ENCODE results near the gene HSF5. TPM values are rescaled to one million over a fixed set of nuclear protein-coding genes. Genes with fewer than 3 reads are reported as not detected.
A peak's percentile ranks its signal among the peaks of the same experiment; 100 is the strongest.

The HSF5 gene
- total and polyA plus RNA-seq, 4 donors, result 0.09 to 0.17 TPM; not detected in 2

- Histone ChIP-seq H3K9me3 (ENCODE audit: control insufficient read depth in 4 of 4, low read length in 3 of 4) (no peaks in the 10 kb centered on the region), H3K4me1 (ENCODE audit: control insufficient read depth in 4 of 4, insufficient read depth in 4 of 4, low read length in 3 of 4) (peaks cover 0 to 35% (median 24%) of the 10 kb centered on the region in 4 donors), H3K27me3 (ENCODE audit: control insufficient read depth in 4 of 4, insufficient read depth in 4 of 4, low read length in 3 of 4) (no peaks in the 10 kb centered on the region), H3K9ac (ENCODE audit: low read depth in 1 of 2, low read length in 2 of 2) (peak overlapping the region; percentile 65 to 88), H3K27ac (ENCODE audit: low read depth in 1 of 2, low read length in 2 of 2) (peak overlapping the region; percentile 63 to 75), H3K36me3 (ENCODE audit: control insufficient read depth in 4 of 4, insufficient read depth in 3 of 4, low read depth in 1 of 4, low read length in 3 of 4) (no peaks in the 10 kb centered on the region), H3K4me3 (ENCODE audit: low read depth in 1 of 3, low read length in 3 of 3) (peak overlapping the region; percentile 41 to 56 (median 55))
- 18% methylated on average over 6 of the region's 6 CpGs for WGBS
- DNase-seq (ENCODE audit: low spot score), result no peak
- no peak for TF ChIP-seq HNF4G (IDR thresholded peaks at IDR 0.05)
- no peak for TF ChIP-seq NR2F2 (IDR thresholded peaks at IDR 0.05)
- TF ChIP-seq FOXA2 (IDR thresholded peaks at IDR 0.05), result no peak
- no peak for TF ChIP-seq RAD21 (IDR thresholded peaks at IDR 0.05)
Observed at GRCh38 chr17:58416937-58417299, 71.3 kb downstream of the HSF5 start.

GRCh38 chr17:58416396-58416795 is 71.8 kb downstream of the HSF5 start:
- H3K9ac ChIP-seq (ENCODE audit: low read depth in 1 of 2, low read length in 2 of 2), result peak overlapping the region; percentile 65 to 88
- no peaks in the 10 kb centered on the region for H3K9me3 ChIP-seq (ENCODE audit: control insufficient read depth in 4 of 4, low read length in 3 of 4)
- peak overlapping the region in 1 of 2 donors; percentile 63 for H3K27ac ChIP-seq (ENCODE audit: low read depth in 1 of 2, low read length in 2 of 2)
- 36% methylated on average over 4 of the region's 4 CpGs for WGBS
- DNase-seq (ENCODE audit: low spot score), result no peak
- H3K4me3 ChIP-seq (ENCODE audit: low read depth in 1 of 3, low read length in 3 of 3), result peak overlapping the region; percentile 18 to 56 (median 41)
- peaks cover 0 to 36% (median 26%) of the 10 kb centered on the region in 4 donors for H3K4me1 ChIP-seq (ENCODE audit: control insufficient read depth in 4 of 4, insufficient read depth in 4 of 4, low read length in 3 of 4)
- TF ChIP-seq CTCF (IDR thresholded peaks at IDR 0.05; ENCODE audit: low read depth, low read length, missing input control) (no peak), NR2F2 (IDR thresholded peaks at IDR 0.05) (no peak), JUND (IDR thresholded peaks at IDR 0.05) (no peak), HNF4G (IDR thresholded peaks at IDR 0.05) (no peak), ZBTB33 (IDR thresholded peaks at IDR 0.05) (no peak), HNF4A (conservative IDR thresholded peaks at IDR 0.05) (no peak), SP1 (IDR thresholded peaks at IDR 0.05) (no peak), ATF3 (IDR thresholded peaks at IDR 0.05) (no peak), REST (IDR thresholded peaks at IDR 0.05) (no peak), GABPA (IDR thresholded peaks at IDR 0.05 in 1 of 2, conservative IDR thresholded peaks at IDR 0.05 in 1 of 2) (no peak), EGR1 (IDR thresholded peaks at IDR 0.05; ENCODE audit: low read depth in 2 of 2) (no peak), RXRA (IDR thresholded peaks at IDR 0.05) (no peak), FOXA1 (IDR thresholded peaks at IDR 0.05) (no peak), FOXA2 (IDR thresholded peaks at IDR 0.05) (no peak)
- no peaks in the 10 kb centered on the region for H3K27me3 ChIP-seq (ENCODE audit: control insufficient read depth in 4 of 4, insufficient read depth in 4 of 4, low read length in 3 of 4)
- no peaks in the 10 kb centered on the region for H3K36me3 ChIP-seq (ENCODE audit: control insufficient read depth in 4 of 4, insufficient read depth in 3 of 4, low read depth in 1 of 4, low read length in 3 of 4)

Measured in liver (tissue), 9 donors.